Neural crest cell (in vitro differentiated cells): Measurements from ENCODE around the gene ZNF536. TPM values are rescaled to one million over a fixed set of nuclear protein-coding genes. Genes with fewer than 3 reads are reported as not detected.

Source experiments
- DNase-seq: peaks from one replicate; pipeline ENCODE4 v3.0.0; 2021; ENCODE audit warnings: low read depth, mixed read lengths, low spot score
- H3K27ac Mint-ChIP-seq: one replicate; pipeline ENCODE4 v1.8.0; 2021; ENCODE audit warnings: mild to moderate bottlenecking, mixed read lengths; ENCODE audit not compliant: unreplicated experiment
- H3K27me3 Mint-ChIP-seq: 2 replicates; pipeline ENCODE4 v1.8.0; 2021; ENCODE audit warnings: low read depth, mild to moderate bottlenecking, mixed read lengths
- H3K36me3 Mint-ChIP-seq: 2 replicates; pipeline ENCODE4 v1.8.0; 2021; ENCODE audit warnings: low read depth, mild to moderate bottlenecking, mixed read lengths
- H3K4me1 Mint-ChIP-seq: 2 replicates; pipeline ENCODE4 v1.8.0; 2021; ENCODE audit warnings: mixed read lengths
- H3K4me3 Mint-ChIP-seq: one replicate; pipeline ENCODE4 v1.8.0; 2021; ENCODE audit warnings: mild to moderate bottlenecking, mixed read lengths
- H3K9me3 Mint-ChIP-seq: 2 replicates; pipeline ENCODE4 v1.8.0; 2021; ENCODE audit warnings: mixed read lengths
- total RNA-seq: library from RNA; stranded (reverse); gene quantifications from 2 replicates; pipeline ENCODE4 v1.2.1, GENCODE V29; 2021
- TF ChIP-seq, protein P1 (sequence below): fragments of 200-600 bp; sonication (generic); conservative IDR thresholded peaks from 2 replicates; pipeline ENCODE4 v1.5.0; 2021; ENCODE audit warnings: antibody characterized with exemption, mild to moderate bottlenecking

The ZNF536 gene
- total RNA-seq, 1 donor from 2014 or later = 22.0 TPM

DNA sequence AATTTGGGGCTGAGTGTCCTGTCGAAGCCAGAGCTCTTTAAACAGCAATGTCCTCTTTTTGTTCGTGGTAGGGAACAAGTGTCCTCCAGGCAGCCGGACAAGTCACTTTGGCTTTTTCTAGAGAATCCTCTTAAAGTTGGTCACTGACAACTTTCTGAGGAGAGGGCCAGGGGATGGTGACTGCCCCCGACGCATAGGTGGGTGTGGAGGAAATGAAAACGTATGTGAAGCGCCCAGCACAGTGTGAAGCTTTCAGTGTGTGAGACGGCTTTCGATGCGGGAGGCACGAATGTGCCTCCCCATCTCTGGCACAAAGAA lies 45.8 kb upstream of the ZNF536 start:
- Mint-ChIP-seq H3K4me3 (no peak overlapping the region), H3K9me3 (peaks cover 5% of the 10 kb centered on the region), H3K4me1 (no peaks in the 10 kb centered on the region), H3K27ac (no peak overlapping the region), H3K36me3 (peaks cover 5% of the 10 kb centered on the region), H3K27me3 (no peaks in the 10 kb centered on the region)
- TF ChIP-seq, protein P1, sequence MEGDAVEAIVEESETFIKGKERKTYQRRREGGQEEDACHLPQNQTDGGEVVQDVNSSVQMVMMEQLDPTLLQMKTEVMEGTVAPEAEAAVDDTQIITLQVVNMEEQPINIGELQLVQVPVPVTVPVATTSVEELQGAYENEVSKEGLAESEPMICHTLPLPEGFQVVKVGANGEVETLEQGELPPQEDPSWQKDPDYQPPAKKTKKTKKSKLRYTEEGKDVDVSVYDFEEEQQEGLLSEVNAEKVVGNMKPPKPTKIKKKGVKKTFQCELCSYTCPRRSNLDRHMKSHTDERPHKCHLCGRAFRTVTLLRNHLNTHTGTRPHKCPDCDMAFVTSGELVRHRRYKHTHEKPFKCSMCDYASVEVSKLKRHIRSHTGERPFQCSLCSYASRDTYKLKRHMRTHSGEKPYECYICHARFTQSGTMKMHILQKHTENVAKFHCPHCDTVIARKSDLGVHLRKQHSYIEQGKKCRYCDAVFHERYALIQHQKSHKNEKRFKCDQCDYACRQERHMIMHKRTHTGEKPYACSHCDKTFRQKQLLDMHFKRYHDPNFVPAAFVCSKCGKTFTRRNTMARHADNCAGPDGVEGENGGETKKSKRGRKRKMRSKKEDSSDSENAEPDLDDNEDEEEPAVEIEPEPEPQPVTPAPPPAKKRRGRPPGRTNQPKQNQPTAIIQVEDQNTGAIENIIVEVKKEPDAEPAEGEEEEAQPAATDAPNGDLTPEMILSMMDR = no peak
- no peak for DNase-seq

DNA sequence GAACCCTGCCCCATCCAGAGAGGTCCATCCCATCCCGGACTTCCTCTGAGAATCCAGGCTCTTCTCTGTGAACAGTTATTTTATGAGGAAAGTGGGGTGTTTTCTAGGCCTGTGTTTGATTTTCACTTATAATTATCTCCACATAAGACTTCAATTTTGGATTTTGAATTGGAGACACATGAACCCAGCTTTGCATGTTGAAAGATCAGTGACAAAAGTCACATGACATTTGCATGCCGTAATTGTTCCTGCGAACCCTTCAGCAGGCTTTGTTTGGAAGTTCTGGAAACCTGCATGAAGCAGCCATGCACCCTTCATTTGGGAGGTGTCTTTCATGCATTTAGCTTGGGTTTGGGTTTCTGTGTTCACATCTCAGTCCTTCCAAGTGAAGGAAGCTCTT lies 44.9 kb upstream of the ZNF536 start:
- peaks cover 10% of the 10 kb centered on the region for H3K9me3 Mint-ChIP-seq
- H3K27me3 Mint-ChIP-seq = no peaks in the 10 kb centered on the region
- no peaks in the 10 kb centered on the region for H3K4me1 Mint-ChIP-seq
- H3K4me3 Mint-ChIP-seq = no peak overlapping the region
- TF ChIP-seq, protein P1 = no peak
- H3K27ac Mint-ChIP-seq = no peak overlapping the region
- peaks cover 12% of the 10 kb centered on the region for H3K36me3 Mint-ChIP-seq
- DNase-seq = no peak

DNA sequence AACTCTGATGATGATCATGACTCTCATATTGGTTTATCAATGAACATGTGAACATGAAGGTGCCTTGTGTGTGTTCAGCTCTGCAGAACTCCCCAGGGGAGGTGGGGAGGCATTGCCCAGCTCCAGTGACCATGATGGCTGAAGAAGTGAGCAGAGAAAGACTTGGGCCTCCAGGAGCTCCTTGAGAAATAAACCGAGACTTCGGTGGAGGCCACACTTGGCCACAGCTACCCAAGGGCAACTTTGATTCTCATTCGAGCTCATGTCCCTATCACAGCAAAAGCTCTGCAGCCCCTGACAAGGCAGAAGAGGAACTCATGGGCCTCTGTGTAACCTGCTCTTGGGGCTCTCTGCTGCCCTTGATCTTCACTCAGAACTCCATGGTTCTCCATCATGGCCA lies 44.1 kb upstream of the ZNF536 start:
- H3K27ac Mint-ChIP-seq = no peak overlapping the region

GRCh38 chr19:30330266-30330665 lies 41.9 kb upstream of the ZNF536 start:
- Mint-ChIP-seq H3K27ac (no peak overlapping the region), H3K9me3 (peaks cover 6% of the 10 kb centered on the region), H3K36me3 (peaks cover 6% of the 10 kb centered on the region), H3K27me3 (no peaks in the 10 kb centered on the region), H3K4me3 (no peak overlapping the region), H3K4me1 (no peaks in the 10 kb centered on the region)
- no peak for DNase-seq
- TF ChIP-seq, protein P1 = no peak

More for the DNA sequence above, 44.1 kb upstream of the ZNF536 start:
- no peak overlapping the region for H3K4me3 Mint-ChIP-seq
- H3K4me1 Mint-ChIP-seq = no peaks in the 10 kb centered on the region
- H3K36me3 Mint-ChIP-seq = peaks cover 12% of the 10 kb centered on the region
- no peaks in the 10 kb centered on the region for H3K27me3 Mint-ChIP-seq
- TF ChIP-seq, protein P1 = no peak
- no peak for DNase-seq
- H3K9me3 Mint-ChIP-seq = peaks cover 10% of the 10 kb centered on the region

DNA sequence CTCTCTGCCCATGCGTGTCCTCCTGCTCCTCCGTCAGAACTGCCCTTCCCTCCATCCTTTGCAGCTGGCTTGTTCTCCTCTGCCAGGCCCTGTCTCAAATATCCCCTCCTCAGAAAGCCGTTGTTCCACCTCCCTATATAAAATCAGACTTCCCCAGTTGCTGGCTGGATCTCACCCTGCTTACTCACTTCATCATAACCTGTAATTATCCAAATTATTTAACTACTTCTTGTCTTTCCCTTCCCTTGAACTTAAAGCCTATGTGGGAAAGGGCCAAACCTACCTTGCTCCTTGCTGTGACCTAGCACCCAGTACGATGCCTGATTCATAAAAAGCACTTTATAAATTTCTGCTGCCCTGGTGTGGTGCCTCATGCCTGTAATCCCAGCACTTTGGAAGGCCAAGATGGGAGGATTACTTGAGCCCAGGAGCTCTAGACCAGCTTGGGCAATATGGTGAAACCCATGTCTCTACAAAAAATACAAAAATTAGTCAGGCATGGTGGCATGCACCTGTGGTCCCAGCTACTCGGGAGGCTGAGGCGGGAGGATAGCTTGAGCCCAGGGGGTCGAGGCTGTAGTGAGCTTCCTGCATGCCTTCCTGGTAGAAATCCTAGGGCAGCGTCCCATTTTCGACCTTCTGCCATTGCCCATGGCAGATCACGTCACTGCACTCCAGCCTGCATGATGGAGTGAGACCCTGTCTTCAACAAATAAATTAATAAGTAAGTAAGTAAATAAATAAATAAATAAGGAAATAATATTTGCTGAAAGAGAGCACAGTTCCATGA lies 39.5 kb upstream of the ZNF536 start:
- DNase-seq = no peak
- Mint-ChIP-seq H3K27ac (no peak overlapping the region), H3K36me3 (peaks cover 11% of the 10 kb centered on the region), H3K9me3 (peaks cover 6% of the 10 kb centered on the region), H3K4me3 (no peak overlapping the region), H3K4me1 (peaks cover 4% of the 10 kb centered on the region), H3K27me3 (no peaks in the 10 kb centered on the region)
- TF ChIP-seq, protein P1 = no peak
